ENCODE results near the gene MAN1C1. TPM values are rescaled to one million over a fixed set of nuclear protein-coding genes. Genes with fewer than 3 reads are reported as not detected.

The MAN1C1 gene
- total RNA-seq, 2 donors from 2014 or later: 4.4 to 10.9 TPM

GRCh38 chr1:25703671-25704266 is 87.2 kb downstream of the MAN1C1 start:
- H3K27ac ChIP-seq: no peak overlapping the region

GRCh38 chr1:25704267-25704691 is 87.7 kb downstream of the MAN1C1 start:
- ATAC-seq (no peak), DNase-seq (peak in 1 of 4 donors; percentile 34)
- no peak for TF ChIP-seq CTCF (IDR thresholded peaks at IDR 0.05)
- TF ChIP-seq POLR2A (IDR thresholded peaks at IDR 0.05): no peak
- H3K9me3 ChIP-seq: no peaks in the 10 kb centered on the region
- no peak overlapping the region for H3K27ac ChIP-seq
- intact Hi-C loops (cut with DNase I): no loop called here
- 75 to 80% methylated on average over 6 to 7 of the region's 7 CpGs for WGBS, 2 donors
- no peaks in the 10 kb centered on the region for H3K36me3 ChIP-seq (replicated peaks in 1 of 2; ENCODE audit: insufficient read depth in 1 of 2, low read depth in 2 of 2)
- no peaks in the 10 kb centered on the region for H3K4me1 ChIP-seq
- H3K27me3 ChIP-seq: no peaks in the 10 kb centered on the region
- no peak overlapping the region for H3K4me3 ChIP-seq

More at GRCh38 chr1:25703671-25704266, 87.2 kb downstream of the MAN1C1 start:
- Histone ChIP-seq H3K4me1 (no peaks in the 10 kb centered on the region), H3K4me3 (no peak overlapping the region), H3K36me3 (replicated peaks in 1 of 2; ENCODE audit: insufficient read depth in 1 of 2, low read depth in 2 of 2) (no peaks in the 10 kb centered on the region), H3K27me3 (no peaks in the 10 kb centered on the region), H3K9me3 (no peaks in the 10 kb centered on the region)
- DNase-seq: no peak
- TF ChIP-seq POLR2A (IDR thresholded peaks at IDR 0.05) (no peak), CTCF (IDR thresholded peaks at IDR 0.05) (no peak)
- WGBS, 2 donors: 74 to 76% methylated on average over 5 to 6 of the region's 6 CpGs
- intact Hi-C loops (cut with DNase I): no loop called here
- ATAC-seq: no peak

GRCh38 chr1:25705699-25706098 is 89.1 kb downstream of the MAN1C1 start:
- Histone ChIP-seq H3K27ac (no peak overlapping the region), H3K36me3 (replicated peaks in 1 of 2; ENCODE audit: insufficient read depth in 1 of 2, low read depth in 2 of 2) (no peaks in the 10 kb centered on the region), H3K27me3 (no peaks in the 10 kb centered on the region), H3K4me3 (no peak overlapping the region), H3K4me1 (no peaks in the 10 kb centered on the region), H3K9me3 (no peaks in the 10 kb centered on the region)
- ATAC-seq (no peak), DNase-seq (no peak)
- TF ChIP-seq CTCF (IDR thresholded peaks at IDR 0.05) (no peak), POLR2A (IDR thresholded peaks at IDR 0.05) (no peak)
- intact Hi-C loops (cut with DNase I): no loop called here
- WGBS, 2 donors: 92 to 93% methylated on average over 2 of the region's 2 CpGs

GRCh38 chr1:25706146-25707089 is 89.8 kb downstream of the MAN1C1 start:
- WGBS, 2 donors: 88 to 93% methylated on average over 5 to 8 of the region's 8 CpGs
- Histone ChIP-seq H3K36me3 (replicated peaks in 1 of 2; ENCODE audit: insufficient read depth in 1 of 2, low read depth in 2 of 2) (no peaks in the 10 kb centered on the region), H3K4me3 (no peak overlapping the region), H3K4me1 (no peaks in the 10 kb centered on the region), H3K27ac (no peak overlapping the region), H3K9me3 (no peaks in the 10 kb centered on the region), H3K27me3 (no peaks in the 10 kb centered on the region)
- intact Hi-C loops (cut with DNase I): no loop called here
- ATAC-seq (no peak), DNase-seq (no peak)
- TF ChIP-seq CTCF (IDR thresholded peaks at IDR 0.05) (no peak), POLR2A (IDR thresholded peaks at IDR 0.05) (no peak)

Measured in body of pancreas (tissue), 4 donors.